Measurements from ENCODE around the gene TSTD1.

GRCh38 chr1:160996178-160996577 lies 42.6 kb downstream of the TSTD1 start:
- no peak for TF ChIP-seq CTCF (IDR thresholded peaks at IDR 0.05)
- no peak for TF ChIP-seq TCF7L2 (IDR thresholded peaks at IDR 0.05; ENCODE audit: low read depth, low read length)
- TF ChIP-seq REST (IDR thresholded peaks at IDR 0.05; ENCODE audit: insufficient read depth in 1 of 2, low read depth in 2 of 2, low read length in 1 of 2) = no peak
